ENCODE results near the gene CR1. TPM values are rescaled to one million over a fixed set of nuclear protein-coding genes. Genes with fewer than 3 reads are reported as not detected.
"Not testable (repeated sequence)": the region's sequence is repeated elsewhere in the genome, so short reads cannot be mapped to it uniquely, and the experiment has no call there.

CR1 gene
- total RNA-seq, 4 donors from 2014 or later = 0.88 to 23.9 (median 2.7) TPM

GRCh38 chr1:207578796-207579435, 83.0 kb downstream of the CR1 start:
- TF ChIP-seq POLR2A (IDR thresholded peaks at IDR 0.05) (no peak), CTCF (IDR thresholded peaks at IDR 0.05) (no peak)
- DNase-seq = no peak

GRCh38 chr1:207579436-207579799, 83.5 kb downstream of the CR1 start:
- no peak overlapping the region for H3K27ac ChIP-seq
- no peaks in the 10 kb centered on the region for H3K27me3 ChIP-seq
- peak in 4 of 6 experiments; percentile 38 to 57 (median 52) for TF ChIP-seq CTCF (IDR thresholded peaks at IDR 0.05)
- TF ChIP-seq POLR2A (IDR thresholded peaks at IDR 0.05) = no peak
- H3K9me3 ChIP-seq = no peaks in the 10 kb centered on the region
- H3K4me1 ChIP-seq = no peaks in the 10 kb centered on the region
- H3K4me3 ChIP-seq = no peak overlapping the region
- peak in 2 of 3 donors; percentile 18 to 57 for DNase-seq
- H3K36me3 ChIP-seq = no peaks in the 10 kb centered on the region

More at GRCh38 chr1:207578796-207579435, 83.0 kb downstream of the CR1 start:
- Histone ChIP-seq H3K9me3 (no peaks in the 10 kb centered on the region), H3K4me3 (no peak overlapping the region), H3K27me3 (no peaks in the 10 kb centered on the region), H3K4me1 (no peaks in the 10 kb centered on the region), H3K27ac (no peak overlapping the region), H3K36me3 (no peaks in the 10 kb centered on the region)

GRCh38 chr1:207581496-207582153, 85.7 kb downstream of the CR1 start:
- Histone ChIP-seq H3K9me3 (no peaks in the 10 kb centered on the region), H3K4me3 (no peak overlapping the region), H3K27me3 (no peaks in the 10 kb centered on the region), H3K4me1 (no peaks in the 10 kb centered on the region), H3K36me3 (no peaks in the 10 kb centered on the region), H3K27ac (no peak overlapping the region)
- DNase-seq = no peak
- no peak for TF ChIP-seq CTCF (IDR thresholded peaks at IDR 0.05)
- TF ChIP-seq POLR2A (IDR thresholded peaks at IDR 0.05) = no peak

GRCh38 chr1:207589506-207589905, 93.5 kb downstream of the CR1 start:
- not testable (repeated sequence) for H3K4me3 ChIP-seq, DNase-seq, H3K4me1 ChIP-seq, H3K27me3 ChIP-seq, H3K27ac ChIP-seq, H3K36me3 ChIP-seq, H3K9me3 ChIP-seq

GRCh38 chr1:207591205-207591604, 95.2 kb downstream of the CR1 start:
- not testable (repeated sequence) for DNase-seq, H3K27me3 ChIP-seq, H3K36me3 ChIP-seq, H3K9me3 ChIP-seq, H3K27ac ChIP-seq, H3K4me1 ChIP-seq, H3K4me3 ChIP-seq

- not testable (repeated sequence) for DNase-seq, H3K27ac ChIP-seq
Observed at GRCh38 chr1:207594095-207594494, 98.1 kb downstream of the CR1 start.

GRCh38 chr1:207603777-207604176, 107.8 kb downstream of the CR1 start:
- no peaks in the 10 kb centered on the region for H3K27me3 ChIP-seq
- no peaks in the 10 kb centered on the region for H3K9me3 ChIP-seq
- H3K4me1 ChIP-seq = no peaks in the 10 kb centered on the region
- no peak for DNase-seq
- TF ChIP-seq POLR2A (IDR thresholded peaks at IDR 0.05) = no peak
- no peak for TF ChIP-seq CTCF (IDR thresholded peaks at IDR 0.05)
- no peak overlapping the region for H3K4me3 ChIP-seq
- no peak overlapping the region for H3K27ac ChIP-seq
- H3K36me3 ChIP-seq = no peaks in the 10 kb centered on the region

More at GRCh38 chr1:207594095-207594494, 98.1 kb downstream of the CR1 start:
- H3K4me1 ChIP-seq, H3K36me3 ChIP-seq, H3K27me3 ChIP-seq, H3K4me3 ChIP-seq, H3K9me3 ChIP-seq: not testable (repeated sequence)

Measured in Peyer's patch (tissue), 4 donors.